ENCODE measurements around the gene ZNF384. TPM values are rescaled to one million over a fixed set of nuclear protein-coding genes. Genes with fewer than 3 reads are reported as not detected.

ZNF384 gene
- total and polyA plus RNA-seq, 2 experiments from 2014 or later = 20.5 to 35.9 TPM

GRCh38 chr12:6691473-6691872 is 2.3 kb upstream of the ZNF384 start:
- Histone ChIP-seq H3K27me3 (ENCODE audit: insufficient read depth) (no peaks in the 10 kb centered on the region), H3K4me1 (ENCODE audit: insufficient read depth) (peaks cover 18% of the 10 kb centered on the region), H3K4me2 (no peak overlapping the region), H3F3A (replicated peaks; ENCODE audit: low read depth) (peaks cover 12% of the 10 kb centered on the region; the same call in 1 of the 2 replicates), H2AFZ (no peak overlapping the region), H3K9me2 (ENCODE audit: insufficient read depth) (no peaks in the 10 kb centered on the region), H3K27ac (ENCODE audit: low read depth) (no peak overlapping the region), H3K79me2 (replicated peaks; ENCODE audit: insufficient read depth) (peaks cover 23% of the 10 kb centered on the region), H4K20me1 (replicated peaks; ENCODE audit: insufficient read depth) (no peaks in the 10 kb centered on the region), H3K4me3 (no peak overlapping the region), H3K36me3 (ENCODE audit: insufficient read depth) (no peaks in the 10 kb centered on the region)
- Mint-ChIP-seq H3K9me3 (no peaks in the 10 kb centered on the region), H3K4me3 (no peak overlapping the region), H3K27ac (no peak overlapping the region), H3K27me3 (ENCODE audit: insufficient read depth, low read depth, poor library complexity) (peaks cover 14% of the 10 kb centered on the region), H3K4me1 (peaks cover 32% of the 10 kb centered on the region), H3K36me3 (ENCODE audit: low read depth) (no peaks in the 10 kb centered on the region; the same call in 2 of the 3 replicates)
- TF ChIP-seq EZH2phosphoT487 (IDR thresholded peaks at IDR 0.05; ENCODE audit: unreplicated experiment) (no peak), POLR2AphosphoS5 (IDR thresholded peaks at IDR 0.05; ENCODE audit: low read depth) (no peak), STAT1 (IDR thresholded peaks at IDR 0.05; ENCODE audit: unreplicated experiment) (no peak), ZNF462 (CRISPR knock-in tag; IDR thresholded peaks at IDR 0.05) (no peak), ZNF114 (CRISPR knock-in tag; IDR thresholded peaks at IDR 0.05) (no peak), JUNB (IDR thresholded peaks at IDR 0.05; ENCODE audit: unreplicated experiment) (no peak), NANOG (IDR thresholded peaks at IDR 0.05; ENCODE audit: borderline replicate concordance) (no peak), CTCF (conservative IDR thresholded peaks at IDR 0.05; ENCODE audit: low read depth in 2 of 2) (no peak), REST (IDR thresholded peaks at IDR 0.05; ENCODE audit: unreplicated experiment) (no peak), CREB1 (CRISPR knock-in tag; IDR thresholded peaks at IDR 0.05; ENCODE audit: low read depth) (no peak), EZH2 (IDR thresholded peaks at IDR 0.05; ENCODE audit: low read depth, unreplicated experiment) (no peak), ZNF331 (CRISPR knock-in tag; IDR thresholded peaks at IDR 0.05; ENCODE audit: low read depth) (no peak)
- DNase-seq (ENCODE audit: low spot score) (peak; percentile 6), ATAC-seq (no peak)

Measured in GM23338 (cell line).